Prostate gland (tissue), 2 donors: ENCODE results near the gene BRD1. TPM values are rescaled to one million over a fixed set of nuclear protein-coding genes. Genes with fewer than 3 reads are reported as not detected.

Experiments used
- DNase-seq: peaks from one replicate; pipeline ENCODE4 v3.0.0-alpha.2; 2019; ENCODE audit warnings: low spot score
- H3K27ac ChIP-seq, 2 donors: fragments of 200-600 bp; sonication (generic); 2 replicates each; pipeline ENCODE4 v1.5.1; 2017 to 2019
- H3K27me3 ChIP-seq: fragments of 200-600 bp; sonication (generic); replicated peaks from 2 replicates; pipeline ENCODE4 v1.5.1; 2019; ENCODE audit not compliant: insufficient read depth
- H3K36me3 ChIP-seq, 2 donors: fragments of 200-600 bp; sonication (generic); 1 replicate in 1 of 2; 2 replicates in 1 of 2; pipeline versions ENCODE4 v1.5.1 to v1.8.1; 2017 to 2019
- H3K4me1 ChIP-seq: fragments of 200-600 bp; sonication (generic); replicated peaks from 2 replicates; pipeline ENCODE4 v1.5.1; 2019
- H3K4me3 ChIP-seq, 2 donors: fragments of 200-600 bp; sonication (generic); 2 replicates each; pipeline ENCODE4 v1.5.1; 2017 to 2019
- H3K9me3 ChIP-seq: fragments of 200-600 bp; sonication (generic); 2 replicates; pipeline ENCODE4 v1.5.1; 2017
- CTCF ChIP-seq, 4 experiments: fragments of 200-600 bp in 2 of 4; fragments of 450-650 bp in 2 of 4; sonication (generic) in 2 of 4; IDR thresholded peaks; 1 replicate in 3 of 4; 2 replicates in 1 of 4; pipeline ENCODE4 v1.5.1; 2016 to 2019; ENCODE audit warnings: antibody characterized with exemption in 4 of 4, mild to moderate bottlenecking in 2 of 4, moderate library complexity in 2 of 4
- POLR2A ChIP-seq: fragments of 450-650 bp; IDR thresholded peaks from one replicate; pipeline ENCODE4 v1.6.1; 2016; ENCODE audit warnings: antibody characterized with exemption, mild to moderate bottlenecking
- POLR2AphosphoS5 ChIP-seq: sonication (generic); formaldehyde crosslinking; IDR thresholded peaks from one replicate; pipeline ENCODE4 v1.6.1; 2017; ENCODE audit warnings: antibody characterized with exemption
- WGBS: methylation state at CpG from one replicate; pipeline ENCODE4 v1.1.5; 2018; 5-methylcytosine and 5-hydroxymethylcytosine counted together
- intact Hi-C: fragments of 100-400 bp; cut with DNase I; formaldehyde crosslinking; loops from one replicate; pipeline ENCODE4 v1.14.2; 2022
- total RNA-seq, 2 donors: library from RNA; depleted of rRNA; stranded (reverse); fragments of >200 nt; gene quantifications; one replicate each; pipeline ENCODE4 v1.1.0, GENCODE V29; 2016

BRD1 gene
- total RNA-seq, 2 donors from 2014 or later, result 40.3 to 74.2 TPM

GRCh38 chr22:49785841-49786471 lies 41.7 kb downstream of the BRD1 start:
- intact Hi-C loops, result no loop called here
- no peak for DNase-seq
- peaks cover 11% of the 10 kb centered on the region for H3K4me1 ChIP-seq
- WGBS, result 65% methylated on average over 19 of the region's 19 CpGs
- no peak for TF ChIP-seq CTCF (IDR thresholded peaks at IDR 0.05)
- TF ChIP-seq POLR2AphosphoS5, result no peak
- no peak for TF ChIP-seq POLR2A
- H3K36me3 ChIP-seq, result no peaks in the 10 kb centered on the region
- no peaks in the 10 kb centered on the region for H3K27me3 ChIP-seq
- H3K9me3 ChIP-seq, result no peaks in the 10 kb centered on the region
- no peak overlapping the region for H3K4me3 ChIP-seq
- no peak overlapping the region for H3K27ac ChIP-seq

DNA sequence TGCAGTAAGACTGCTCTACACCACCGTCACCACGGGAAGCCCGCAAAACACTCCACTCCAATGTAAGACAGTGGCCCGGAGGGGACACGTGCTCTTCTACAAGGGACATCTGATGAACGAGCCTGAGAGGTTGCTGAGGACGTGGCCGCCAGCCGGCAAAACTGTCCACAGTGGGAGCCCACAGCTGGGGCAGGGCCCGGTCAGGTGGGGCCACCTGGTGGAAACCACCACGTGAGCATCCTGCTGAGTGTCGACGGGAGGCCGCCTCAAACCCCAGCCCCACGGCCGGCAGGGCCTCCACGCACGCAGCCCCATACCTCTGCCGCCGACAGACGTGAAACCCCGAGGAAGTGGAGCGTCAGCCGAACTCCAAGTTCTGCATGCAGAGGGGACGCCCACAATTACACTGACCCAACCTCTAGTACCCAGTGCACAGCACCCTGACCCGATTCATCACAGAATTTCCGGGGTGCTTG lies 42.6 kb downstream of the BRD1 start:
- 91% methylated on average over 27 of the region's 27 CpGs for WGBS
- Histone ChIP-seq H3K4me3 (no peak overlapping the region), H3K4me1 (peaks cover 11% of the 10 kb centered on the region), H3K27me3 (no peaks in the 10 kb centered on the region), H3K27ac (no peak overlapping the region), H3K36me3 (no peaks in the 10 kb centered on the region), H3K9me3 (no peaks in the 10 kb centered on the region)
- intact Hi-C loops, result no loop called here
- no peak for DNase-seq
- TF ChIP-seq POLR2A, result no peak
- TF ChIP-seq POLR2AphosphoS5, result no peak
- no peak for TF ChIP-seq CTCF (IDR thresholded peaks at IDR 0.05)

DNA sequence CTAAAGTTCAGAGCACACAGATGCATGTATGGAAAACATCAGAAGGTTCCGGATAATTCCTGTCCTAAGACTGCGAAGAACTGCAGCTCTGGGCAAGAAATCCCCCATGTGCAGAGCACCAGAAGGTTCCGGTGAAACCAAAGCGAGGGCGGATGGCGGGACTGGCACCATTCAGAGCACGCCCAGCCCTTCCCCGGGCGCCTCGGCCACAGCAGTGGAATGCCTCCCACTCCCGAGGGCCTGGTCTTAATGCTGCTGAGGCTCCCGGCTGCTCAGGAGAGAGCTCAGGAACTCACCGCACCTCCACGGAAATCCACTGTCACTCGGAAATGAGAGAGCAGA lies 43.1 kb downstream of the BRD1 start:
- Histone ChIP-seq H3K27ac (no peak overlapping the region), H3K36me3 (no peaks in the 10 kb centered on the region)
- 83% methylated on average over 15 of the region's 15 CpGs for WGBS

GRCh38 chr22:49783926-49784629 lies 43.6 kb downstream of the BRD1 start:
- WGBS, result 88% methylated on average over 47 of the region's 47 CpGs
- Histone ChIP-seq H3K27ac (no peak overlapping the region), H3K27me3 (no peaks in the 10 kb centered on the region), H3K36me3 (no peaks in the 10 kb centered on the region), H3K9me3 (no peaks in the 10 kb centered on the region), H3K4me3 (no peak overlapping the region), H3K4me1 (peaks cover 3% of the 10 kb centered on the region)
- intact Hi-C loops, result no loop called here
- no peak for TF ChIP-seq POLR2A
- TF ChIP-seq CTCF (IDR thresholded peaks at IDR 0.05), result no peak
- TF ChIP-seq POLR2AphosphoS5, result no peak
- no peak for DNase-seq

More for the DNA sequence above, 43.1 kb downstream of the BRD1 start:
- no peak overlapping the region for H3K4me3 ChIP-seq
- no peaks in the 10 kb centered on the region for H3K9me3 ChIP-seq
- no peak for DNase-seq
- no peaks in the 10 kb centered on the region for H3K27me3 ChIP-seq
- TF ChIP-seq POLR2AphosphoS5 (no peak), CTCF (IDR thresholded peaks at IDR 0.05) (no peak), POLR2A (no peak)
- H3K4me1 ChIP-seq, result peaks cover 9% of the 10 kb centered on the region
- intact Hi-C loops, result no loop called here
